ENCODE data around the gene GNA12. TPM values are rescaled to one million over a fixed set of nuclear protein-coding genes. Genes with fewer than 3 reads are reported as not detected.
A peak's percentile ranks its signal among the peaks of the same experiment; 100 is the strongest.

GNA12 gene
- total RNA-seq, 2 donors from 2014 or later, result 26.3 to 38.8 TPM

GRCh38 chr7:2717293-2718261 lies 126.5 kb downstream of the GNA12 start:
- DNase-seq (ENCODE audit: low spot score), result no peak
- peaks cover 0 to 57% of the 10 kb centered on the region in 2 donors for H3K4me1 ChIP-seq
- H3K9me3 ChIP-seq, result no peaks in the 10 kb centered on the region
- H3K4me3 ChIP-seq, result no peak overlapping the region
- TF ChIP-seq CTCF (IDR thresholded peaks at IDR 0.05), result no peak
- H3K36me3 ChIP-seq, result peaks cover 18% of the 10 kb centered on the region
- peak overlapping the region; percentile 72 to 81 for H3K27ac ChIP-seq
- no peaks in the 10 kb centered on the region for H3K27me3 ChIP-seq

DNA sequence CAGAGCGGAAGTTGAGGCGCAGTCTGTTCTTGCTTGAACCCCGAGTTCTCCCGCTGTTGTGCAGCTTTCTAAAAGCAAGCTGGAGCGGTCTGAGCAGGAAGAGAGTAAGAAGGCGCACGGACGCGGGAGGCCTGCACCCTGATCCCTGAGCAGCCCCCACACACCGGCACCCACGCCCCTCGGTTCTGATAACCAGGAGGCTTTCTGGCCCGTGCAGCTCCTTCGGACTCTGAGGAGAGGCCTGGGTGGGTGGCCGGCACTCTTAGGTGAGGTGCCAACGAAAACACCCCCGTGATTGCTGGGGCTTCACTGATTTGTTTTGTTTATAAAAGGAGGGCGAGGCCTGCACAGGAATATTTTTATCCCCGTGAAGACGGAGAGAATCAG lies 127.2 kb downstream of the GNA12 start:
- Histone ChIP-seq H3K27me3 (no peaks in the 10 kb centered on the region), H3K4me1 (peaks cover 0 to 64% of the 10 kb centered on the region in 2 donors), H3K27ac (peak overlapping the region; percentile 72 to 81), H3K4me3 (no peak overlapping the region), H3K9me3 (no peaks in the 10 kb centered on the region), H3K36me3 (peaks cover 14% of the 10 kb centered on the region)
- TF ChIP-seq CTCF (IDR thresholded peaks at IDR 0.05), result no peak
- no peak for DNase-seq (ENCODE audit: low spot score)

DNA sequence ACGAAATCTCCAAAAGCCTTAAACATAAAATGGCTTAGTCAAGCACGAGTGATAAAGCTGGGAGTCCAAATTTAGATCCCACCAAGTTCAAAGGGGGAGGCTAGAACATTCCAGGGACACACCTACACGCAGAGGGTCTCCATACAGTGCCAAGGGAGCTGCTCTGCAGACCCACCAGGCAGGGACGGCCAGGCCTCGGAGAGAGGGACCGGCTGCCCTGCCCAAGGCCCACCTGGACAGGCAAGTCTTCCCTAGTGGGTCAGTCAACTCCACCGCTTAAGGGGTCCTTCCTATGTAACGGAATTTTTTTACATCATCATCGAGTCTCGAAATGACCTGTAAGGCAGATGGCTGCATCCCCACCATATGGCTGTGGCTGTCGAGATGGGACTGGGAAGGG lies 127.6 kb downstream of the GNA12 start:
- no peak for TF ChIP-seq CTCF (IDR thresholded peaks at IDR 0.05)
- Histone ChIP-seq H3K4me1 (peaks cover 0 to 64% of the 10 kb centered on the region in 2 donors), H3K36me3 (peaks cover 10% of the 10 kb centered on the region), H3K9me3 (no peaks in the 10 kb centered on the region), H3K27me3 (no peaks in the 10 kb centered on the region), H3K27ac (peak overlapping the region; percentile 72 to 81), H3K4me3 (no peak overlapping the region)
- DNase-seq (ENCODE audit: low spot score), result no peak

GRCh38 chr7:2715341-2716231 lies 128.5 kb downstream of the GNA12 start:
- DNase-seq (ENCODE audit: low spot score), result no peak
- Histone ChIP-seq H3K4me1 (peaks cover 0 to 64% of the 10 kb centered on the region in 2 donors), H3K9me3 (no peaks in the 10 kb centered on the region), H3K27me3 (no peaks in the 10 kb centered on the region), H3K4me3 (no peak overlapping the region), H3K27ac (peak overlapping the region; percentile 72 to 81), H3K36me3 (peaks cover 1% of the 10 kb centered on the region)
- no peak for TF ChIP-seq CTCF (IDR thresholded peaks at IDR 0.05)

DNA sequence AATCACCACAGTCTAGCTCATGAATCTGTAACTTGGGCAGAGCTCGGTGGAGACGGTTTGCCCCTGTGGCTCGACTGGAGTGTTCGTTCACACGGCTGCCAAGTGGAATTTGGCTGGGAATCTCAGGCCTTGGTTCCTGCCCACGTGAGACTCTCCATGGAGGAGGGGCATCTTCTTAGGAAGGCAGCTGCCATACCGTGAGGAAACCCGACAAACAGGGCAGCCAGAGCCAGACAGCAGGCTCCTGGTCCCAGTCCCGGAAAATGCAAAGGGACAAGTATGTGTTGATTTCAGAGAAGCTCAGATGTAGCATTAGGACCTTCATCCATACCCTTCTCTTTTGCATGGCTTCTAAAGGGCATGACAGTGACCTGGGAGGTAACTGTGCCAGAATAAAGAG lies 129.5 kb downstream of the GNA12 start:
- DNase-seq (ENCODE audit: low spot score), result no peak
- no peak for TF ChIP-seq CTCF (IDR thresholded peaks at IDR 0.05)
- H3K27me3 ChIP-seq, result no peaks in the 10 kb centered on the region
- peaks cover 0 to 71% of the 10 kb centered on the region in 2 donors for H3K4me1 ChIP-seq
- H3K27ac ChIP-seq, result peak overlapping the region; percentile 72 to 81
- H3K36me3 ChIP-seq, result no peaks in the 10 kb centered on the region
- H3K4me3 ChIP-seq, result no peak overlapping the region
- no peaks in the 10 kb centered on the region for H3K9me3 ChIP-seq

Data from right atrium auricular region (tissue), 2 donors.